HCEC 1CT (cell line): ENCODE results near the gene CDK5R2.

ENCODE experiments used
- DNase-seq: peaks from one replicate; pipeline ENCODE4 v3.0.0-alpha.2; 2017

Gene CDK5R2

GRCh38 chr2:218962859-218963492 is 3.5 kb downstream of the CDK5R2 start:
- no peak for DNase-seq

- no peak for DNase-seq
These were observed 4.1 kb downstream of the CDK5R2 start for GRCh38 chr2:218963601-218964000.

DNA sequence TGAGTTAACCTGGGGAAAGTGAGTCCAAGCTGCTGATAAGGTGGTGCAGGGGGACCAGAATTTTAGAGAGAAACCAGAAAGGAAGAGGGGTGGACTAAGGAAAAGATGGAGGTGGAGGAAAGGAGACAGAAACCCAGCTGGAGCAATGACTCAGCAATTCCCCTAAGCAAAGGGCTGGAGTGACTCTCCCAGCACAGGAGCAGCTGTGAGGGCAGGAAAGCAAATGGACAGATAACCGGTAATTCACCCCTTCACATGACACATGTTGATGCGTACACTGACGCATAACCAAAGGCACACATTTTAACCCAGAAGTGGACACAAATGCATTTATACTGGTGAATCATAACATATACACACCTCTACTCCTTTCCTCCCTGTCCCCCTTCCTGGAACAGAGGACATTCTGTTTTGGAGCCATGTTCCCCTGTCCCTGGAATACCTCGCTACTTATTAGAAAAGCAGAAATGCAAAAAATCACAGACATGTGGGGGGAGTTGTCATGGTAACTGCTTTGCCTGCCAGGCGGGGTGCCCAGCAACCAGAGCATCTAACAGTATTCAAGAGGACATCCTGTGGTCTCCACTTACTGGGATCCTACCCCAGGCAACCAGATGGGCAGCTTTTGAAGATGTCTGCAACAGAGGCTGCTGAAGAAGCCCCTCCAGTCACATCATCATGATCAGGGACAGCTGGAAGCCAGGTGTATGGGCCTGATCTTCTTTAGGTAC is 4.7 kb downstream of the CDK5R2 start:
- DNase-seq, result peak; percentile 92

GRCh38 chr2:218970894-218971293 is 11.4 kb downstream of the CDK5R2 start:
- DNase-seq, result no peak

GRCh38 chr2:218975060-218975777 is 15.8 kb downstream of the CDK5R2 start:
- DNase-seq, result no peak

DNA sequence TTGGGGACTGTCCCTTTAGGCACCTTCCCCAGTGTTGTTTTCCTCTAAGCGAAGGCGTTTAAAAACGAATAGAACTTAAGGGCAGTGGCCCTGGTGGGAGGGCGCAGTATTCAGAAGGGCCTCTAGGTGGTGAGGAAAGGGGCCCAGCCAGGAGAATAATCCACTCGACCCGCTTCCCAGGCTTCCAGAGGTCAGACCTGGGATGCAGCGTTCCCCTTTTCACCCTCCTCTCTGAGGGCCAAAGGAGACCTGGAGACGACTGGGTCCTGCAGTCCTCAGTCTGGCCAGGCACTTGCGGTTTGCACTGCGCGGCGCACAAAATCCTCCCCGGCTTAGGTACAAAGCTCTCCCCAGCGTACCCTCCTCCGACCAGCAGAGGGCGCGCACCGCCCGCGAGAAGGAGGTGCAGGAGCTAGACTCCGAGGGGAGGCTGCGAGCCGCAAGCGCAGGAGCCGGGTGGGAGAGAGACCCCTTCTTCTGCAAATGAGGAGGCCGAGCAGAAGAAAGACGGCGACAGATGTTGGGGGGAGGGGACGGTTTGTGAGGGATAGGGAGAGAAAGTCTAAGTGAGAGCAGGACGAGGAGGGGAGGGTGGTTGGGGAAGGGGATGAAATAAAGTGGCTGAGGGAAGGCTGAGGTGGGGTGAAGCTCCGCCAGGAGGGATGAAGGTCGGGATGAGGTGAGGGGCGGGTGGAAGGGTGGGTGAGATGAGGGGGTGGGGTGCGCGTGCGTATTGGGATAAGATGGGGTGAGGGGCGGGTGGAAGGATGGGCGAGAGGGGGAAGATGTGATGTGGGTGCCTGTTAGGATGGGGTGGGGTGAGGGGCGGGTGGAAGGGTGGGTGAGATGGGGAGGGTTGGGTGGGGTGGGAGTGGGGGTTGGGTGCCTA is 20.6 kb downstream of the CDK5R2 start:
- peak; percentile 59 for DNase-seq

DNA sequence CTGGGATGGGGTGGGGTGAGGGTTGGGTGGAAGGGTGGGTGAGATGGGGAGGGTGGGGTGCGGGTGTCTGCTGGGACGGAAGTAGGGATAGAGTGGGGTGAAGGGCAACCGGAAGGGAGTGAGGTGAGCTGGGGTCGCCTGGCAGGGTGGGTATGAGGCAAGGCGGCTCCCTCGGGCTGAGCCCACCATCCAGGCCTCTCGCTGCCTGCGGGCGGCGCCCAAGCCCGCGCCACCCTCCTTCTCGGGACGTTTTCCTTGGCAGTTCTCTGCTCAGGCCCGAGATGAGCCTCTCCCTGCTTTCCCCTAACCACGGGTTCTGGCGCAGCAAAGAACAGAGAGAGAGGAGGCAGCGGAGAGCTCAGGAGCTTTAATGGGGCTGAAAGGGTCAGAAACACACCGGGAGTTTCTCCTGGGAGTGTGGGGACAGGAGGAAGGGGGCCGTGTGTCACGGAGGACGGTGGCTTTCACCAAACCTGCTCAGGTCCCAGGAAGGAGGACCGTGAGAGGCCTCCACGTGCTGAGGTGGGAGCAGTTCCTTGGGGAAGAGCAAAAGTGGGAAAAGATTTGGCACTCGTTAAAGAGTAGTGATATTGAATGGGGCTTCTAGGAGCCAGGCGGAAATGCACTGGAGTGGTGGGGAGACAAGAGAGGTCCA is 21.4 kb downstream of the CDK5R2 start:
- DNase-seq, result no peak

DNA sequence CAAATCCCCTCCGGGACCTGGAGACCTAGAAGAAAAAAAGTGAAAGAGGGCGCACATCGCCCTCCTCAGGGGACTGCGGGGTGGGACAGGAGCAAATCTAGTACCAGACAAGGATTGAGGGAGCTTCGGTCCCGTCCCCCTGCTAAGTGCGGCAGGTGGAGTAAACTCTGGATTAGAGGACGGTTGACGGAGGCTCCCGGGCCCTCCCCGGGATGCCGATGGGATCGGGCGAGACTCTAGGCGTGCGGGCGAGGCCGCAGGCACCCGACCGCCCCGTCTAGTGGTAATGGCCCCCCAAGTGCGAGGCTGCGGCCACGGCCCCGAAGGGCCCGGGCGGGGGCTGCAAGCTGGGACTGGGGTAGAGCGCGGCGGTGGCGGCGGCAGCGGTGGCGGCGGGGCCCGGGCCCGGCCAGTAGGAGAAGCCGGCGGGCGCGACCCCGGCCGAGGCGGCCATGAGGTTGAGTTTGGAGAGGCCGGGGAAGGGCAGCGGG is 22.0 kb downstream of the CDK5R2 start:
- no peak for DNase-seq

GRCh38 chr2:218981881-218982585 is 22.6 kb downstream of the CDK5R2 start:
- DNase-seq, result no peak

GRCh38 chr2:218982586-218983262 is 23.3 kb downstream of the CDK5R2 start:
- DNase-seq, result no peak

GRCh38 chr2:218983263-218983933 is 23.9 kb downstream of the CDK5R2 start:
- DNase-seq, result no peak

GRCh38 chr2:218983934-218984238 is 24.4 kb downstream of the CDK5R2 start:
- DNase-seq, result no peak

GRCh38 chr2:218984239-218985020 is 25.0 kb downstream of the CDK5R2 start:
- no peak for DNase-seq

DNA sequence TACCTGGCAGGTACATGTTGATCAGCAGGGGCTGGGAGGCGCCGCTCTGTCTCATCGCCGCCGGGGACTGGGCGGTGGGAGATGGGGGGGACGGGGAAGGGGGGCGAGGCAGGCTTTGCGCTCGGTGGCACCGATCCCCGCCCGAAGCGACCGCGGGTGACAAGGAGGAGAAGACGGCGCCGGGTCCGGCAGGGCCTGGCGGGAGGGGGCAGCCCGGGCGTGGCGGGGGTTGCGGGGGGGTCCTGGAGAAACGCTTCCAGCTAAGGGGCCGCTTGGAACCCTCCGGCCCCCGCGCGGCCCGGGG is 25.5 kb downstream of the CDK5R2 start, which contains the start of gene FEV:
Gene FEV, minus strand, starts transcription at position 164 of the 304 bp plus-strand sequence. Its CDS starts 109 bp downstream, at position 55.
- DNase-seq, result no peak

DNA sequence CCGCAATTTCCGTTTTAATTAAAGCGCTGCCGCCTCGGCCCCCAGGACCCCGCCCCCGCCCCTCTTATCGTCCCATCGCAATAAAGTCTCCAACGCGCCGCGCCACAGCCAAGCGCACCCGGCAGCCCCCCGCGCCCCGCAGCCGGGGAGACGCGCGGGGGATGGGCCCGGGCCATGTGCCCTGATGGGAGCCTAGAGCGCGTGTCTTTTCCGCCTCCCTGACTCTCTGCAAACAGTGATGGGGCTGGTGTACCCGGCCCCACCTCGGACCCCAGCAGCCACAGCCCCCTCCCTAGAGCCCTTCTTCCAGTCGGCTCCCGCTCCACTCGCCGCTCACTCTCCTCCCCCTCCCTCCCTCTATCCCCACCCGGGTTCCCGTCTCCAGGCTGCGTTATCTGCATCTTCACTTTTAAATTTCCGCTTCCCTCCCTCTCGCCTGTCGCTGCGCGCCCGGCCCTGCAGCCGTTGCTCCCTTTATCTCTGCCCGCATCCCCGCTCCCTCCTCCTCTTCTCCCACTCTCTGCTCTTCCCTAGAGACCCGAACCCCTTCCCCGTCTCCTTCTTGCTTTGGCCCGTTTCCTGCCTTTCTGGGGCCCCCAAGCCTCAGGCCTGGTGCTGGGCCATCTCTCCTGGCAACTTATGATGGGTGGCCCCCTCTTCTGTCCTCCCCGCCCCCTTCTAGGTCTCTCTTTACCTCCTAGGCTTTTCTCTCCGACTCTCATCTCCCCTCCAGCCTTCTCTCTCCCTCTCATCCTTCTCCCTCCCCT is 26.0 kb downstream of the CDK5R2 start:
- DNase-seq, result no peak

- DNase-seq, result no peak
These were observed 26.8 kb downstream of the CDK5R2 start for GRCh38 chr2:218986148-218986761.

DNA sequence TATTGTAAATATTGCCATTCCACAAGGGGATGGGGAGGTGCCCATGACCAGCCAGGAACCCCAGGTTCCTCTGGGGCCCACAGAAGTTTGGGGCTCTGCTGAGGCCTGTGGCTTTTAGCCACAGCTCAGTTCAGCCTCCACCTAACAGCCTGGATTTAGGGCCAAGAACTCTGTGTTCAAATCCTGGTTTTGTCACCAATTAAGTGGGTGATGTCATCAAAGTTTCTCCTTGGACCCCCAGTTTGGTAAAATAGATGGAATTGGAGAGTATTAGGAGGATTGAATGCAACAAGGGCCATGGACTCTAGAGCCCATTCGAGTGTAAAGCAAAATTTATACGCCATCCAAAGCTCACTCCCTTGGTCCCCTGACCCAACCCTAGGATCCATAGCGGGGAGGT is 28.7 kb downstream of the CDK5R2 start:
- DNase-seq, result no peak

DNA sequence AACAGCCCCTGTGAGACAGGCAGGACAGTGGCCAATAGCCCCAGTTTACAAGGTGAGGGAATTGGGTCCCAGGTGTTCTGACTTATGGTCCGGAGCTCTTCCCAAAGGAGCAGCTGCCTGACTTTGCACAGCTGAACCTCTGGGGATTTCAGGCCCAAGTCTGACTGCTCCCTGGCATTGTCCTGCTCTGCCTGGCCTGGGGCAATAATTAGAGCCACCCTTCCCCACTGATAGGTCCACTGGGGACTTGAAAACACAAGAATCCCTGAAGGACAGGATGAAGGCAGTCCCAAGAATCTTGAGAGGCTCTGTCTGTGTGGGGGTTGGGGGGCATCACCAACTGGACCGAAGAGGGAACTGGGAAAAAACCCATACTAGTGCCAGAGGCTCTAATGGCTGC is 29.2 kb downstream of the CDK5R2 start:
- no peak for DNase-seq

DNA sequence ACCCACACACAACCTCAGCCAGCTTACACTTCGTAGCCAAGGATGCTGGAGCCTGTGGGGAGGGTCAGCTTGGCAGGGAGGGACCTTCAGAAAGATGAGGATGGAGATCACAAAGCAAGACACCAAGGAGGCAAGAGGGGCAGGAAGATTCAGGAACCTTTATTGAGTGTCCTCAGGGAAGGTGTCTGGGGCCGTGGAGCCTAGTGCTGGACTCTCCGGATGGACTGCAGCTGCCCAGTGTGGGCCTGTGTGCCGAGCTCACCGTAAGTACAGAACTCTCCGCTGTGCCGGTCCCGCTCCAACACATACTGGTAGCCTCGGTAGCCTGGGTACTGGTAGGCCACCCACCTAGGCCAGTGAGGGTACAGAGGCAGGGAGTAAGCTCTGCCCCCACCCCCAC is 30.6 kb downstream of the CDK5R2 start:
- no peak for DNase-seq
